HepG2 (cell line): ENCODE results near the gene F8. TPM values are rescaled to one million over a fixed set of nuclear protein-coding genes. Genes with fewer than 3 reads are reported as not detected.

ENCODE experiments used
- ATAC-seq: fragments of 200-7000 bp; cut with Tn5 transposase; 3 replicates; pipeline ENCODE4 v1.9.1; 2020; ENCODE audit warnings: mild to moderate bottlenecking, moderate library complexity
- BruUV-seq: library from RNA; stranded (reverse); fragments of 400-500 nt; replicated peaks from 2 replicates; lab custom pipeline; 2021; lab: Mats Ljungman, UMichigan
- CTCF ChIA-PET: fragments of 300-600 bp; formaldehyde crosslinking; extraction: SDS; loops from one replicate; lab custom pipeline; 2021; ENCODE audit warnings: low total read pairs, inconsistent platforms, low intra/inter-chr PET ratio; lab: Yijun Ruan, JAX
- POLR2A ChIA-PET: fragments of 350-600 bp; sonication (Branson Sonifier 250); formaldehyde crosslinking; loops from one replicate; lab custom pipeline; 2020; ENCODE audit warnings: antibody characterized with exemption, inconsistent platforms; lab: Yijun Ruan, JAX
- DNase-seq: peaks from one replicate; pipeline ENCODE4 v3.0.0-alpha.2; 2015; ENCODE audit warnings: low spot score
- FAIRE-seq: peaks from 3 replicates; lab custom pipeline; 2011; peaks lifted over from hg19 to GRCh38; lab: Jason Lieb, UNC
- H2AFZ ChIP-seq: one replicate; pipeline ENCODE4 v1.6.1; 2011; ENCODE audit warnings: low read length, inconsistent platforms
- H3K27ac ChIP-seq: fragments of 300-600 bp; 3 replicates; pipeline ENCODE4 v1.8.0; 2011; ENCODE audit warnings: mixed run types, mild to moderate bottlenecking, mixed read lengths, low read length, inconsistent platforms; ENCODE audit not compliant: insufficient read depth; ENCODE audit errors: extremely low read length
- H3K27me3 ChIP-seq, 2 experiments: fragments of 200-600 bp in 1 of 2; 2 replicates in 1 of 2; 3 replicates in 1 of 2; pipeline versions ENCODE4 v1.6.0 to v1.8.0; 2011; ENCODE audit warnings: low read length in 2 of 2, mild to moderate bottlenecking in 2 of 2, moderate library complexity in 2 of 2, inconsistent platforms in 1 of 2; ENCODE audit not compliant: insufficient read depth in 2 of 2, control insufficient read depth in 1 of 2
- H3K36me3 ChIP-seq, 2 experiments: fragments of 200-600 bp in 1 of 2; replicated peaks in 1 of 2; 2 replicates in 1 of 2; 3 replicates in 1 of 2; pipeline versions ENCODE4 v1.5.1 to v1.8.0; 2011; ENCODE audit warnings: low read length in 2 of 2, inconsistent platforms in 1 of 2; ENCODE audit not compliant: insufficient read depth in 2 of 2, control insufficient read depth in 1 of 2
- H3K4me1 ChIP-seq: 2 replicates; pipeline ENCODE4 v1.5.1; 2012; ENCODE audit warnings: low read length, inconsistent platforms; ENCODE audit not compliant: insufficient read depth
- H3K4me2 ChIP-seq: 2 replicates; pipeline ENCODE4 v1.6.0; 2011; ENCODE audit warnings: low read depth, low read length, inconsistent platforms
- H3K4me3 ChIP-seq, 3 experiments: fragments of 200-600 bp in 1 of 3; sonication (generic), shearing (Covaris generic) in 1 of 3; replicated peaks in 1 of 3; 2 replicates each; pipeline ENCODE4 v1.5.1; 2011 to 2016; ENCODE audit warnings: low read length in 3 of 3, inconsistent platforms in 2 of 3, low read depth in 2 of 3, mild to moderate bottlenecking in 2 of 3, control low read depth in 1 of 3, mixed read lengths in 1 of 3; ENCODE audit not compliant: insufficient read depth in 1 of 3
- H3K79me2 ChIP-seq: one replicate; pipeline ENCODE4 v1.6.1; 2011; ENCODE audit warnings: low read length, inconsistent platforms; ENCODE audit not compliant: insufficient read depth
- H3K9ac ChIP-seq: 2 replicates; pipeline ENCODE4 v1.6.0; 2011; ENCODE audit warnings: mild to moderate bottlenecking, low read depth, low read length, inconsistent platforms; ENCODE audit not compliant: insufficient read depth
- H3K9me3 ChIP-seq: 2 replicates; pipeline ENCODE4 v1.5.1; 2012; ENCODE audit warnings: mild to moderate bottlenecking, low read length
- H4K20me1 ChIP-seq: 2 replicates; pipeline ENCODE4 v1.6.0; 2011; ENCODE audit warnings: inconsistent platforms, mild to moderate bottlenecking, low read length, moderate library complexity; ENCODE audit not compliant: insufficient read depth
- DR1 ChIP-seq: sonication (generic); formaldehyde crosslinking; IDR thresholded peaks from 2 replicates; pipeline ENCODE4 v1.8.0; 2021; ENCODE audit warnings: mild to moderate bottlenecking, missing genetic modification reagents, inconsistent platforms
- JUND ChIP-seq: sonication (generic); formaldehyde crosslinking; IDR thresholded peaks from 2 replicates; pipeline ENCODE4 v1.8.0; 2022; ENCODE audit warnings: mild to moderate bottlenecking, missing genetic modification reagents
- KDM5B ChIP-seq: sonication (generic); formaldehyde crosslinking; IDR thresholded peaks from 2 replicates; pipeline ENCODE4 v1.4.0; 2020; ENCODE audit warnings: missing genetic modification reagents, mild to moderate bottlenecking, borderline replicate concordance
- NR1H2 ChIP-seq: sonication (generic); formaldehyde crosslinking; IDR thresholded peaks from 2 replicates; pipeline ENCODE4 v1.8.1; 2022; ENCODE audit warnings: low read depth, missing genetic modification reagents, borderline replicate concordance
- NR2F1 ChIP-seq, 2 experiments: fragments of 450-650 bp in 1 of 2; formaldehyde crosslinking in 1 of 2; IDR thresholded peaks; 2 replicates each; pipeline versions ENCODE4 v1.5.0 to v1.6.1; 2016 to 2020; ENCODE audit warnings: mild to moderate bottlenecking in 1 of 2, missing compliant biosample characterization in 1 of 2, missing genetic modification reagents in 1 of 2, moderate library complexity in 1 of 2
- NR2F6 ChIP-seq, 2 experiments: IDR thresholded peaks; 2 replicates each; pipeline ENCODE4 v1.6.1; 2016; ENCODE audit warnings: antibody characterized with exemption in 1 of 2, mild to moderate bottlenecking in 1 of 2
- PLRG1 ChIP-seq: fragments of 450-650 bp; conservative IDR thresholded peaks from 2 replicates; pipeline ENCODE4 v1.6.1; 2016
- TBP ChIP-seq: sonication (generic); formaldehyde crosslinking; IDR thresholded peaks from 2 replicates; pipeline ENCODE4 v1.5.0; 2020; ENCODE audit warnings: missing genetic modification reagents
- ZNF331 ChIP-seq: sonication (generic); formaldehyde crosslinking; IDR thresholded peaks from 2 replicates; pipeline ENCODE4 v1.4.0; 2020; ENCODE audit warnings: missing genetic modification reagents
- ZNF549 ChIP-seq: sonication (generic); formaldehyde crosslinking; IDR thresholded peaks from 2 replicates; pipeline ENCODE4 v1.5.0; 2020; ENCODE audit warnings: missing genetic modification reagents
- ZNF605 ChIP-seq: sonication (generic); formaldehyde crosslinking; IDR thresholded peaks from 2 replicates; pipeline ENCODE4 v1.8.0; 2022; ENCODE audit warnings: mild to moderate bottlenecking, missing genetic modification reagents
- WGBS: methylation state at CpG from one replicate; pipeline ENCODE4 v1.1.6; 2017; ENCODE audit warnings: low lambda C conversion rate; 5-methylcytosine and 5-hydroxymethylcytosine counted together
- in situ Hi-C: cut with HindIII; loops from 2 replicates; pipeline ENCODE4 v1.10.0; 2017; ENCODE audit warnings: low pct_unique_long_range_greater_than_20kb; ENCODE audit not compliant: extremely low pct_ligation_motif_present
- intact Hi-C: fragments of 100-400 bp; cut with micrococcal nuclease; formaldehyde crosslinking; loops from one replicate; pipeline ENCODE4 v1.10.0; 2022; ENCODE audit not compliant: unreplicated experiment
- polyA plus RNA-seq, 8 experiments: library from polyadenylated mRNA; depleted of rRNA in 3 of 8; stranded (reverse) in 7 of 8; unstranded in 1 of 8; fragments of >200 nt; fragmentation: Illumina TruSeq in 4 of 8; extraction: Trizol in 4 of 8; gene quantifications; 2 replicates each; pipeline versions ENCODE4 v1.2.1 to v1.2.3, GENCODE V29; 2011 to 2016; ENCODE audit warnings: low read depth in 4 of 8, missing spikeins in 1 of 8, mixed read lengths in 1 of 8; ENCODE audit not compliant: insufficient read depth in 1 of 8
- total RNA-seq, 5 experiments: library from RNA; depleted of rRNA; stranded (reverse); fragments of >200 nt; fragmentation: Illumina TruSeq; extraction: Trizol; gene quantifications; 2 replicates each; pipeline ENCODE4 v1.2.3, GENCODE V29; 2016; ENCODE audit warnings: low read depth in 1 of 5
- TF ChIP-seq, protein P1 (sequence below), 2 experiments: sonication (generic) in 1 of 2; formaldehyde crosslinking in 1 of 2; IDR thresholded peaks; 2 replicates each; pipeline versions ENCODE4 v1.4.0 to v1.6.1; 2018 to 2020; ENCODE audit warnings: missing genetic modification reagents in 2 of 2, borderline replicate concordance in 1 of 2, low read depth in 1 of 2, mild to moderate bottlenecking in 1 of 2, missing biosample characterization in 1 of 2
- TF ChIP-seq, protein P2 (sequence below): sonication (generic); formaldehyde crosslinking; IDR thresholded peaks from 2 replicates; pipeline ENCODE4 v1.9.0; 2021; ENCODE audit warnings: missing genetic modification reagents, mild to moderate bottlenecking, borderline replicate concordance
- TF ChIP-seq, protein P3 (sequence below): sonication (generic); formaldehyde crosslinking; IDR thresholded peaks from 2 replicates; pipeline ENCODE4 v1.5.1; 2020; ENCODE audit warnings: missing genetic modification reagents, mild to moderate bottlenecking, borderline replicate concordance
- TF ChIP-seq, protein P4 (sequence below): sonication (generic); formaldehyde crosslinking; IDR thresholded peaks from 2 replicates; pipeline ENCODE4 v1.4.0; 2020; ENCODE audit warnings: missing genetic modification reagents
- TF ChIP-seq, protein P5 (sequence below): sonication (generic); formaldehyde crosslinking; conservative IDR thresholded peaks from 2 replicates; pipeline ENCODE4 v1.8.0; 2022; ENCODE audit warnings: low read depth, missing genetic modification reagents

The F8 gene
- total and polyA plus RNA-seq, 2 of the 13 experiments (the other 11 are each of a cell fraction or from before 2014, with no cell fraction given), result 0.29 to 0.61 TPM

DNA sequence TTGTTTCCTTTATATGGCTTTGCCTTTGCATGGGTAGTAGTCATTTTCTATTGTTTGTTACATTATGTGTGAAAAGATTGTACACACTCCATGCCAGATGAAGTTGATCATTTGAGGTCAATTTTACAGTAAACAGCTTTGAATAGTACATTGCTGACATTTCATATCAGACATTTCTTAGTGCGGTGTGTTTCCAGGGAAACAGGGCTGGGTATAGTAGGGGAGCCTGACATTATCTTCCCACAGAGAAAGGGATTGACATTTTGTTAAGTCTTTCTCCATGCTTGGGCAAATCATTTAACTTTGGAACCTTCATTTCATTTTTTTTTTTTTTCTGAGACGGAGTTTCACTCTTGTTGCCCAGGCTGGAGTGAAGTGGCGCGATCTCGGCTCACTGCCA is 9.1 kb upstream of the F8 start:
- H3K27ac ChIP-seq, result no peak overlapping the region
- H3K9ac ChIP-seq, result no peak overlapping the region
- peaks cover 15% of the 10 kb centered on the region; the same call in 1 of the 2 replicates for H3K4me1 ChIP-seq
- FAIRE-seq (no peak), ATAC-seq (no peak), DNase-seq (no peak)
- ChIA-PET CTCF (no interaction called here), POLR2A (no interaction called here)
- H3K36me3 ChIP-seq, result no peaks in the 10 kb centered on the region; a peak in 1 of 5 replicates
- in situ Hi-C loops (no loop called here), intact Hi-C loops (no loop called here)
- H3K79me2 ChIP-seq, result peaks cover 33% of the 10 kb centered on the region
- H3K27me3 ChIP-seq, result no peaks in the 10 kb centered on the region; a peak in 1 of 5 replicates
- no peak overlapping the region for H2AFZ ChIP-seq
- no peak overlapping the region for H3K4me3 ChIP-seq
- no TSS peak for BruUV-seq
- no peaks in the 10 kb centered on the region for H3K9me3 ChIP-seq
- H4K20me1 ChIP-seq, result no peaks in the 10 kb centered on the region
- 97% methylated on average over 5 of the region's 5 CpGs for WGBS
- H3K4me2 ChIP-seq, result no peak overlapping the region
- TF ChIP-seq DR1 (CRISPR knock-in tag), result no peak
- no peak for TF ChIP-seq JUND (CRISPR knock-in tag)
- no peak for TF ChIP-seq ZNF549 (CRISPR knock-in tag)
- no peak for TF ChIP-seq PLRG1
- TF ChIP-seq, protein P1, sequence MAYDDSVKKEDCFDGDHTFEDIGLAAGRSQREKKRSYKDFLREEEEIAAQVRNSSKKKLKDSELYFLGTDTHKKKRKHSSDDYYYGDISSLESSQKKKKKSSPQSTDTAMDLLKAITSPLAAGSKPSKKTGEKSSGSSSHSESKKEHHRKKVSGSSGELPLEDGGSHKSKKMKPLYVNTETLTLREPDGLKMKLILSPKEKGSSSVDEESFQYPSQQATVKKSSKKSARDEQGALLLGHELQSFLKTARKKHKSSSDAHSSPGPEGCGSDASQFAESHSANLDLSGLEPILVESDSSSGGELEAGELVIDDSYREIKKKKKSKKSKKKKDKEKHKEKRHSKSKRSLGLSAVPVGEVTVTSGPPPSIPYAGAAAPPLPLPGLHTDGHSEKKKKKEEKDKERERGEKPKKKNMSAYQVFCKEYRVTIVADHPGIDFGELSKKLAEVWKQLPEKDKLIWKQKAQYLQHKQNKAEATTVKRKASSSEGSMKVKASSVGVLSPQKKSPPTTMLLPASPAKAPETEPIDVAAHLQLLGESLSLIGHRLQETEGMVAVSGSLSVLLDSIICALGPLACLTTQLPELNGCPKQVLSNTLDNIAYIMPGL (CRISPR knock-in tag; IDR thresholded peaks at IDR 0.05; ENCODE audit: borderline replicate concordance in 1 of 2, low read depth in 1 of 2), result no peak
- TF ChIP-seq NR2F6 (IDR thresholded peaks at IDR 0.05), result no peak
- TF ChIP-seq NR2F6 (CRISPR knock-in tag; IDR thresholded peaks at IDR 0.05), result no peak
- TF ChIP-seq TBP (CRISPR knock-in tag), result no peak
- no peak for TF ChIP-seq KDM5B (CRISPR knock-in tag)
- no peak for TF ChIP-seq NR2F1 (CRISPR knock-in tag; IDR thresholded peaks at IDR 0.05)
- TF ChIP-seq, protein P2, sequence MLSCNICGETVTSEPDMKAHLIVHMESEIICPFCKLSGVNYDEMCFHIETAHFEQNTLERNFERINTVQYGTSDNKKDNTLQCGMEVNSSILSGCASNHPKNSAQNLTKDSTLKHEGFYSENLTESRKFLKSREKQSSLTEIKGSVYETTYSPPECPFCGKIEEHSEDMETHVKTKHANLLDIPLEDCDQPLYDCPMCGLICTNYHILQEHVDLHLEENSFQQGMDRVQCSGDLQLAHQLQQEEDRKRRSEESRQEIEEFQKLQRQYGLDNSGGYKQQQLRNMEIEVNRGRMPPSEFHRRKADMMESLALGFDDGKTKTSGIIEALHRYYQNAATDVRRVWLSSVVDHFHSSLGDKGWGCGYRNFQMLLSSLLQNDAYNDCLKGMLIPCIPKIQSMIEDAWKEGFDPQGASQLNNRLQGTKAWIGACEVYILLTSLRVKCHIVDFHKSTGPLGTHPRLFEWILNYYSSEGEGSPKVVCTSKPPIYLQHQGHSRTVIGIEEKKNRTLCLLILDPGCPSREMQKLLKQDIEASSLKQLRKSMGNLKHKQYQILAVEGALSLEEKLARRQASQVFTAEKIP (CRISPR knock-in tag), result no peak
- no peak for TF ChIP-seq NR1H2 (CRISPR knock-in tag)
- no peak for TF ChIP-seq ZNF605 (CRISPR knock-in tag)
- TF ChIP-seq ZNF331, result no peak
- TF ChIP-seq, protein P3, sequence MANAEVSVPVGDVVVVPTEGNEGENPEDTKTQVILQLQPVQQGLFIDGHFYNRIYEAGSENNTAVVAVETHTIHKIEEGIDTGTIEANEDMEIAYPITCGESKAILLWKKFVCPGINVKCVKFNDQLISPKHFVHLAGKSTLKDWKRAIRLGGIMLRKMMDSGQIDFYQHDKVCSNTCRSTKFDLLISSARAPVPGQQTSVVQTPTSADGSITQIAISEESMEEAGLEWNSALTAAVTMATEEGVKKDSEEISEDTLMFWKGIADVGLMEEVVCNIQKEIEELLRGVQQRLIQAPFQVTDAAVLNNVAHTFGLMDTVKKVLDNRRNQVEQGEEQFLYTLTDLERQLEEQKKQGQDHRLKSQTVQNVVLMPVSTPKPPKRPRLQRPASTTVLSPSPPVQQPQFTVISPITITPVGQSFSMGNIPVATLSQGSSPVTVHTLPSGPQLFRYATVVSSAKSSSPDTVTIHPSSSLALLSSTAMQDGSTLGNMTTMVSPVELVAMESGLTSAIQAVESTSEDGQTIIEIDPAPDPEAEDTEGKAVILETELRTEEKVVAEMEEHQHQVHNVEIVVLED (CRISPR knock-in tag), result no peak
- TF ChIP-seq, protein P4, sequence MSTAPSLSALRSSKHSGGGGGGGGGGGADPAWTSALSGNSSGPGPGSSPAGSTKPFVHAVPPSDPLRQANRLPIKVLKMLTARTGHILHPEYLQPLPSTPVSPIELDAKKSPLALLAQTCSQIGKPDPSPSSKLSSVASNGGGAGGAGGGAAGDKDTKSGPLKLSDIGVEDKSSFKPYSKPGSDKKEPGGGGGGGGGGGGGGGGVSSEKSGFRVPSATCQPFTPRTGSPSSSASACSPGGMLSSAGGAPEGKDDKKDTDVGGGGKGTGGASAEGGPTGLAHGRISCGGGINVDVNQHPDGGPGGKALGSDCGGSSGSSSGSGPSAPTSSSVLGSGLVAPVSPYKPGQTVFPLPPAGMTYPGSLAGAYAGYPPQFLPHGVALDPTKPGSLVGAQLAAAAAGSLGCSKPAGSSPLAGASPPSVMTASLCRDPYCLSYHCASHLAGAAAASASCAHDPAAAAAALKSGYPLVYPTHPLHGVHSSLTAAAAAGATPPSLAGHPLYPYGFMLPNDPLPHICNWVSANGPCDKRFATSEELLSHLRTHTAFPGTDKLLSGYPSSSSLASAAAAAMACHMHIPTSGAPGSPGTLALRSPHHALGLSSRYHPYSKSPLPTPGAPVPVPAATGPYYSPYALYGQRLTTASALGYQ (CRISPR knock-in tag), result no peak
- TF ChIP-seq, protein P5, sequence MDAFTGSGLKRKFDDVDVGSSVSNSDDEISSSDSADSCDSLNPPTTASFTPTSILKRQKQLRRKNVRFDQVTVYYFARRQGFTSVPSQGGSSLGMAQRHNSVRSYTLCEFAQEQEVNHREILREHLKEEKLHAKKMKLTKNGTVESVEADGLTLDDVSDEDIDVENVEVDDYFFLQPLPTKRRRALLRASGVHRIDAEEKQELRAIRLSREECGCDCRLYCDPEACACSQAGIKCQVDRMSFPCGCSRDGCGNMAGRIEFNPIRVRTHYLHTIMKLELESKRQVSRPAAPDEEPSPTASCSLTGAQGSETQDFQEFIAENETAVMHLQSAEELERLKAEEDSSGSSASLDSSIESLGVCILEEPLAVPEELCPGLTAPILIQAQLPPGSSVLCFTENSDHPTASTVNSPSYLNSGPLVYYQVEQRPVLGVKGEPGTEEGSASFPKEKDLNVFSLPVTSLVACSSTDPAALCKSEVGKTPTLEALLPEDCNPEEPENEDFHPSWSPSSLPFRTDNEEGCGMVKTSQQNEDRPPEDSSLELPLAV (CRISPR knock-in tag), result no peak
